Endometrial microvascular endothelial cells (primary cell): ENCODE results near the gene FGGY. TPM values are rescaled to one million over a fixed set of nuclear protein-coding genes. Genes with fewer than 3 reads are reported as not detected.

Source experiments
- in situ Hi-C: cut with HindIII; loops from 2 replicates; pipeline ENCODE4 v1.10.0; 2017; ENCODE audit warnings: low sequenced_read_pairs, low pct_unique_long_range_greater_than_20kb; ENCODE audit errors: inconsistent ontology term
- total RNA-seq: library from RNA; depleted of rRNA; stranded (reverse); fragments of >200 nt; gene quantifications from one replicate; pipeline ENCODE4 v1.2.3, GENCODE V29; 2015; ENCODE audit errors: inconsistent ontology term

FGGY gene
- total RNA-seq, 1 donor from 2014 or later, result 2.5 TPM

- in situ Hi-C loops, result no loop called here
These were observed 13.1 kb downstream of the FGGY start for GRCh38 chr1:59309795-59310548.

- in situ Hi-C loops, result no loop called here
These were observed 13.8 kb downstream of the FGGY start for GRCh38 chr1:59310549-59311250.

GRCh38 chr1:59314776-59315528 lies 18.1 kb downstream of the FGGY start:
- in situ Hi-C loops, result no loop called here

- in situ Hi-C loops, result no loop called here
These were observed 18.9 kb downstream of the FGGY start for GRCh38 chr1:59315529-59316463.

GRCh38 chr1:59316497-59317128 lies 19.7 kb downstream of the FGGY start:
- in situ Hi-C loops, result no loop called here

GRCh38 chr1:59317343-59317742 lies 20.4 kb downstream of the FGGY start:
- in situ Hi-C loops, result no loop called here

GRCh38 chr1:59317780-59318179 lies 20.9 kb downstream of the FGGY start:
- in situ Hi-C loops, result no loop called here

GRCh38 chr1:59318271-59318860 lies 21.5 kb downstream of the FGGY start:
- in situ Hi-C loops, result no loop called here

GRCh38 chr1:59322394-59322793 lies 25.5 kb downstream of the FGGY start:
- in situ Hi-C loops, result no loop called here

GRCh38 chr1:59322814-59323213 lies 25.9 kb downstream of the FGGY start:
- in situ Hi-C loops, result no loop called here

GRCh38 chr1:59323879-59324278 lies 27.0 kb downstream of the FGGY start:
- in situ Hi-C loops, result no loop called here

- in situ Hi-C loops, result no loop called here
These were observed 31.5 kb downstream of the FGGY start for GRCh38 chr1:59328353-59328752.

GRCh38 chr1:59329412-59330053 lies 32.6 kb downstream of the FGGY start:
- in situ Hi-C loops, result no loop called here

GRCh38 chr1:59331686-59332620 lies 35.1 kb downstream of the FGGY start:
- in situ Hi-C loops, result no loop called here

GRCh38 chr1:59332983-59333382 lies 36.1 kb downstream of the FGGY start:
- in situ Hi-C loops, result no loop called here

GRCh38 chr1:59333626-59334277 lies 36.9 kb downstream of the FGGY start:
- in situ Hi-C loops, result no loop called here
